GM21717 (cell line): Measurements from ENCODE around the gene TMEM231.
"Not testable (repeated sequence)": the region's sequence is repeated elsewhere in the genome, so short reads cannot be mapped to it uniquely, and the experiment has no call there.

Experiments
- ATAC-seq: cut with Tn5 transposase; IDR thresholded peaks from one replicate; pipeline ENCODE4 v1.9.1; 2021; ENCODE audit warnings: mild to moderate bottlenecking, moderate library complexity; ENCODE audit not compliant: unreplicated experiment

Gene TMEM231

GRCh38 chr16:75567911-75568310 is 11.9 kb upstream of the TMEM231 start:
- ATAC-seq, result no peak

DNA sequence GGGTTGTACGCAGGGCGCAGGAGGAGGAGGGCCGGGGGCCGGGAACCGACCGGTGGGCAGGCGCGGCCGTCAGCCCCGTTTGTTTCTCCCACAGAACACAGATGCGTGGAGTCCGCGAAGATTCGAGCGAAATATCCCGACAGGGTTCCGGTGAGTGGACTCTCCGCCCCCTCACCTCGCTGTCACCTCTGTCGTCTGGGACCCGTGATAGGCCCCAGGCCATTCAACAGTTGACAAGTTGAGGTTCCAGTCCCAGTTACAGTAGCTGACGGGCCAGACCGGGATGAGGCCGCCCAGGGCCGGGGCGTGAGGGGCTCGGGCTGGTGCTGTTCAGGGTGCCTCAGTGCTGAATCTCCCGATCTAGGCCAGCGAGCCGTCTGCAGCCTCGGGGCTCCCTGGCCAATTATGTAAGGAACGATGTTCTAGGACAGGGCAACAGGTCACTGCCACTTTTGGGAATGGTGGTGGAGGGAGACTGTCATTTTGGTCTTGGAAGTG is 10.8 kb upstream of the TMEM231 start:
- no peak for ATAC-seq

GRCh38 chr16:75566040-75566757 is 10.1 kb upstream of the TMEM231 start, which contains the start of gene GABARAPL2:
Gene GABARAPL2, plus strand, starts transcription at chr16:75566379. Its CDS starts 108 bp downstream, at chr16:75566487.
- ATAC-seq, result peak; percentile 69

- ATAC-seq, result peak; percentile 12
Observed at GRCh38 chr16:75565640-75566039, 9.6 kb upstream of the TMEM231 start.

DNA sequence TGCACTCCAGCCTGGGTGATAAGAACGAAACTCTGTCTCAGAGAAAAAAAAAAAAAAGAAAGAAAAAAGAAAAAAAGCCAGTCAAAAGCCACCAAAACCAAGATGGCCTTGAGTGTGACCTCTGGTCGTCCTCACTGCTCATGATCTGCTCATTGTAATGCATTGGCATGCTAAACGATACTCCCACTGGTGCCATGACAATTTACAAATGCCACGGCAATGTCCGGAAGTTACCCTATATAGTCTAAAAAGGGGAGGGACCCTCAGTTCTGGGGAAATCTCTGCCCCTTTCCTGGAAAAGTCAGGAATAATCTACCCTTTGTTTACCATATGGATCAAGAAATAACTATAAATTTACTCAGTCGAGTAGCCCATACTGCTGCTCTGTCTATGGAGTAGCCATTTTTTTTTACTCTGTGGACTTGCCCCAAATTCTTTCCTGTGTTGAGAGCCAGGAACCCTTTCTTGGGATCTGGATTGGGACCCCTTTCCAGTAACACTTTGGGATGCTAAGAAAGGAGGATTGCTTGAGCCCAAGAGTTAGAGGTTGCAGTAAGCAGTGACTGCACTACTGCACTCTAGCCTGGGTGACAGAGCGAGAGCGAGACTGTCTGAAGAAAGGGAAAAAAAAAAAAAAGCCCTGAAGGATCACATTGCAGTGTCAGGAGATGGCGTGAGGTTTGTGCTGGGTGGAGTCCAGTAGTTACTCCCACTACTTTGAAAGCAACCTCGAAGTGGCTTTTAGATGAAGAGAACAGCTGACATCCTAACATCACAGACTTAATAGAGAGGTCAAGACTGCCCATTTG is 3.7 kb upstream of the TMEM231 start:
- ATAC-seq, result no peak

- ATAC-seq, result no peak
Observed at GRCh38 chr16:75558846-75559401, 2.9 kb upstream of the TMEM231 start.

DNA sequence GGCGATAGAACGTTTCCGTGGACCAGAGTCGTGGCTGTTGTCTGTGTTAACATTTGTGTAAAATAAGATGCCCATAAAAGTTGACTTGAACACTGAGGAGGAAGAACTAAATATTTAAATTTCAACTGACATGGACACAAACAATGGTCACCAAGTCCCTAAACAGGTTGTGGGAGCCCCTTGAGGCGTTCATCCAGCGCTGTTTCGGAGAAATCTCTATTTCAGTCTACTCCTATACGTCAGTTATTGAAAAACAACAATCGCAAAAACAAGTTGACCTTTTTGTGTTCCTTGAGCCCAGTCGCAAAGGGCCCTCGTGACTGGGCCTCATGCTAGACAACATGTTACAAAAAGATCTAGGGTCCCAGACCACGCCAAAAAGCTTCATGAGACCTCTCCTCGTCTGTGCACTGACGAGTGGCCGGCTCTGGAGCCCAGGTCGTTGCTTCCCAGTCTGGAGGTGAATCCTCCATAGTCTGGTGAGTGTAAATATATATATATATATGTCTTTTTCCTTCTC is 439 bp upstream of the TMEM231 start:
- no peak for ATAC-seq

DNA sequence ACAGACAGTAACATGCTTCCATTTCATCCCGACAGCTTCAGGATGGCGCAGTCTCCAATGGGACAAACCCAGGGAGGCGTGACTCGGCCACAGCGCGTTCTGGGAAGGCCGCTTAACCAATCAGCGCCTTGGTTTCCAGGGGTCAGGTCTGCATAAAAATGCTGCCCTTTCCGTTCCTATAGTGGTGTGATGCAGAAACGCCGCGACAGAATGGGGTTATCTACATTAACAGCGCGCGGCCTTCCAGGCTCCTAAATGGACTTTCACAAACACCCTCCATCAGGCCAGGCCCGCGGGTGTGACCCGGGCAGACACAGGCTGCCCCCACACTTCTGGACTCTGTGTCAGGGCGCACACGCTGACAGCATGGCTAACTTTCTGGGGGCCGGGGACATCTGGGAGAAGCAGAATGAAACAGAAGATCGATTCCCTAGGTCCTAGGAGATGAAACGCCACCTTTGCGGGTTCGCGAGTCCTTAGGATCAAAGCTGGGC is 792 bp downstream of the TMEM231 start:
- ATAC-seq, result peak; percentile 22

GRCh38 chr16:75552951-75553350 is 3.1 kb downstream of the TMEM231 start:
- no peak for ATAC-seq

DNA sequence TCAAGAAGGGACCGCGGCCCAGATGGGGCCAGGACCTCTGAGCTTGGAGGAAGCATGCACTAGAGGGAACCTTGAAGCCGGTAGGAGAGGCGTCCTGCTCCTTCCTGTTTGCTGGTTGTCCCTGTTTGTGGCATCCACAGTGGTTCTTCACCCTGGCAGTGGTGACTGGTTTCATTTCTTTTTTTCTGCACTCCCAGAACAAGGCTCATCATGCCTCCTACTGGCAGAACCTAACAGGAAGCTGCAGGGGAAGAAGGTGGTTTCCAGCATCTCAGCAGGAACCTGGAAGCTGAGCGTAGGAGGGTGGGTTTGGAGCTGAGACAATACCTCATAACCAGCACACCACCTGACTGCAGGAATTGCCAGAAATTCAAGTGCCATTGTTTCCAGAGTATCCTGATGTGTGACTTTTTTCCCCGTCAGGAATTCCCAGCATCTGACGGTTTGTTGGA is 5.8 kb downstream of the TMEM231 start:
- peak; percentile 91 for ATAC-seq

- ATAC-seq, result not testable (repeated sequence)
Observed at GRCh38 chr16:75548456-75548855, 7.6 kb downstream of the TMEM231 start.

DNA sequence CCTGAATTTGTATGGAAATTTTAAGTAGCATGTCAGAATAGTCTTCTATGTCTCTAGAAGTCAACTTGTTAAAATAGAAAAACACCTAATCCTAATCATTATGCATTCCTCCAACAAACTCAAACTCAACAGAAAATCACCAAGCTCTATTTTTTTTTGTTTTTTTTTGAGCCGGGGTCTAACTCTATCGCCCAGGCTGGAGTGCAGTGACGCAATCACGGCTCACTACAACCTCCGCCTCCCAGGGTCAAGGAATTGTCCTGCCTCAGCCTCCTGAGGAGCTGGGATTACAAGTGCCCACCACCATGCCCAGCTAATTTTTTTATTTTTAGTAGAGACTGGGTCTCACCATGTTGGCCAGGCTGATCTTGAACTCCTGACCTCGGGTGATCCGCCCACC is 9.8 kb downstream of the TMEM231 start:
- ATAC-seq, result no peak

- not testable (repeated sequence) for ATAC-seq
Observed at GRCh38 chr16:75545879-75546278, 10.2 kb downstream of the TMEM231 start.

- ATAC-seq, result not testable (repeated sequence)
Observed at GRCh38 chr16:75542462-75542861, 13.6 kb downstream of the TMEM231 start.

DNA sequence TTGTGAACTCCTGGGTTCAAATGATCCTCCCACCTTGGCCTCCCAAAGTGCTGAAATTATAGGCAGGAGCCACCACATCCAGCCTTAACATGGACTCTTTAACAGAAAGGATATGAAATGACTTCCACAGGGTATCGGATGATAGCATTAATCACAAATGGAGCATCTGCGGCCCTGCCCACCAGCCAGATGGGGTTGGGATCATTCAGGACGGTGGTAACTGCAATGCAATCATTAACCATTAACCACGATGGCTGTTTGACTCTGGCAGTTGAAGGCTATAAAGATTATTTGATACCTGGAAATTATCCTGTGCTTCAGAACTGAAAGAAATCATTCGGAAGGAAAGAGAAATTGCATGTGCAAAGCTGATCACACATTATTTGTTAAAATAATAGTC is 14.8 kb downstream of the TMEM231 start:
- no peak for ATAC-seq

GRCh38 chr16:75538882-75539565 is 17.0 kb downstream of the TMEM231 start:
- not testable (repeated sequence) for ATAC-seq

- no peak for ATAC-seq
Observed at GRCh38 chr16:75537776-75538175, 18.3 kb downstream of the TMEM231 start.

- no peak for ATAC-seq
Observed at GRCh38 chr16:75535901-75536300, 20.2 kb downstream of the TMEM231 start, which contains the start of gene CHST5. Gene CHST5, minus strand, starts transcription at chr16:75536108. Its CDS starts 5,724 bp downstream, at chr16:75530384.

DNA sequence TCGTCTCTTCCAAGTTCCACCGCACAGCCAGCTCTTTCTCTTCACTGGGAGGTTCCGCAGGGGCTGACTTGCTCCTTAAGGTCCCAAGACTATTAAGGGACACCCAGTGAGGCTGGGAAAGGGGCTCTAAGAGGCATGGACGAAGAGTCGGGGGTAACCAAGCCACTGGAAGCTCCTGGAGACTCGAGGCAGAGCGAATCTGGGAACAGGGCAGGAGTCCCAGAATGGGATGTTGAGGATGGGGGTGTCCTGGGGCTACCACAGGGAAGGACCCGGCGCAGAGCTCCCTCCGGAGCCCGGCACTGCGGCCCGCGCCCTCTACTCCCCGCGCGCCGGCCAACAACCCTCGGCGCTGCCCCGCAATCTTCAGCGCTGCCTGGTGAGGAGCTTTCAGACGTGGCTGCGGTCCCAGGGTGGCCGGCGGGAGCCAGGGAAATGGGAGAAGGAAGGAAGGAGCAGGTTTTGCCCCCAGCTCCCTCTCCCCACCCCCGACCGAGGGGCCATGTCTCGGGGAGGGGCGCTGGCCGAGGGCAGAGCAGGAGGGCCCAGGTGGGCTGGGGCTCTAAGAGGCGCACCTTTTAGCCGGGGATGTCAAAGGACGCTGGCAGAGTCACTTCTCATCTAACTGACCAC is 20.7 kb downstream of the TMEM231 start:
- ATAC-seq, result no peak
